Hepatocyte (in vitro differentiated cells): ENCODE results near the gene CUL7. TPM values are rescaled to one million over a fixed set of nuclear protein-coding genes. Genes with fewer than 3 reads are reported as not detected.

Source experiments
- DNase-seq: peaks from one replicate; pipeline ENCODE4 v3.0.0-alpha.2; 2016; ENCODE audit warnings: low spot score
- H2AFZ ChIP-seq: fragments of 200-600 bp; sonication (generic); 2 replicates; pipeline ENCODE4 v1.6.0; 2016; ENCODE audit warnings: antibody characterized with exemption, mild to moderate bottlenecking
- H3K27ac ChIP-seq: fragments of 200-600 bp; sonication (generic); 2 replicates; pipeline ENCODE4 v1.5.1; 2016; ENCODE audit warnings: mild to moderate bottlenecking
- H3K27me3 ChIP-seq: fragments of 200-600 bp; sonication (generic); 2 replicates; pipeline ENCODE4 v1.6.1; 2016
- H3K36me3 ChIP-seq: fragments of 200-600 bp; sonication (generic); replicated peaks from 2 replicates; pipeline ENCODE4 v1.5.1; 2016; ENCODE audit warnings: low read depth; ENCODE audit not compliant: insufficient read depth
- H3K4me1 ChIP-seq: fragments of 200-600 bp; sonication (generic); 2 replicates; pipeline ENCODE4 v1.5.1; 2016; ENCODE audit warnings: mild to moderate bottlenecking, moderate library complexity; ENCODE audit not compliant: insufficient read depth
- H3K4me2 ChIP-seq: fragments of 200-600 bp; sonication (generic); 2 replicates; pipeline ENCODE4 v1.6.0; 2016
- H3K4me3 ChIP-seq: fragments of 200-600 bp; sonication (generic); 2 replicates; pipeline ENCODE4 v1.5.1; 2016; ENCODE audit warnings: mild to moderate bottlenecking
- H3K79me2 ChIP-seq: fragments of 200-600 bp; sonication (generic); 2 replicates; pipeline ENCODE4 v1.6.0; 2017; ENCODE audit warnings: mild to moderate bottlenecking
- H3K9me2 ChIP-seq: fragments of 200-600 bp; sonication (generic); replicated peaks from 2 replicates; pipeline ENCODE4 v1.6.0; 2017; ENCODE audit warnings: mild to moderate bottlenecking; ENCODE audit not compliant: insufficient read depth
- H3K9me3 ChIP-seq: fragments of 200-600 bp; sonication (generic); 2 replicates; pipeline ENCODE4 v1.5.1; 2016; ENCODE audit warnings: low read depth, mild to moderate bottlenecking
- H4K20me1 ChIP-seq: fragments of 200-600 bp; sonication (generic); 2 replicates; pipeline ENCODE4 v1.6.0; 2016; ENCODE audit warnings: mild to moderate bottlenecking; ENCODE audit not compliant: insufficient read depth, poor library complexity, severe bottlenecking
- EZH2 ChIP-seq: fragments of 200-600 bp; sonication (generic); IDR thresholded peaks from 2 replicates; pipeline ENCODE4 v1.6.1; 2016; ENCODE audit warnings: antibody characterized with exemption, mild to moderate bottlenecking, borderline replicate concordance
- EZH2phosphoT487 ChIP-seq: fragments of 200-600 bp; sonication (generic); IDR thresholded peaks from one replicate; pipeline ENCODE4 v1.6.1; 2018; ENCODE audit warnings: antibody characterized with exemption, mild to moderate bottlenecking, low read depth, moderate library complexity; ENCODE audit not compliant: unreplicated experiment, severe bottlenecking
- WGBS: methylation state at CpG from one replicate; pipeline ENCODE4 v1.1.6; 2016; ENCODE audit warnings: low lambda C conversion rate; ENCODE audit errors: missing lambda C conversion rate; 5-methylcytosine and 5-hydroxymethylcytosine counted together
- polyA plus RNA-seq: library from polyadenylated mRNA; unstranded; fragments of >200 nt; fragmentation: Nextera tagmentation; extraction: Ambion mirVana; gene quantifications from 2 replicates; pipeline ENCODE4 v1.2.1, GENCODE V29; 2016
- total RNA-seq: library from RNA; depleted of rRNA; stranded (reverse); fragments of >200 nt; gene quantifications from 2 replicates; pipeline ENCODE4 v1.2.3, GENCODE V29; 2014
- TF ChIP-seq, protein P1 (sequence below): fragments of 200-600 bp; sonication (generic); IDR thresholded peaks from 2 replicates; pipeline ENCODE4 v1.5.1; 2016; ENCODE audit warnings: antibody characterized with exemption, mild to moderate bottlenecking; ENCODE audit not compliant: poor library complexity

CUL7 gene
- total and polyA plus RNA-seq, 2 experiments from 2014 or later: 46.4 to 58.2 TPM

DNA sequence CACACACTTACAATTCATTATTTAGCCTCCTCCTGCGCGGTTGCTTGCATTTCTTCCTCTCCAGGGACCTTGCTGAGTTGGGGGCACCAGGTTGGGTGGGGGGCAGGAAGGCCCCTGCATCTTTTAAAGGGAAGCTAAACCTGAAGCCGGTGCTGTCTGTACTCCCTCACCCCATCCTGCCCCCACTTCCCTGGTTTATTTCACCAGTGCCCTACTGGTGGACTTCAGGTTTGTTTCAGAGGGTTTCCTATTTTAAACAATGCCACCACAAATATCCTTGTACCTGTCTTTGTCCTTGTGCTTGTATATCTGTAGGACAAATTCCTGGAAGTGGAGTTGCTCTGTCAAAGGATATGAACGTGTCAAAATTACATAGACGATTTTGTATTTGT, 43.4 kb upstream of the CUL7 start:
- Histone ChIP-seq H3K4me1 (peaks cover 34% of the 10 kb centered on the region), H2AFZ (no peak overlapping the region), H3K9me2 (no peaks in the 10 kb centered on the region), H3K4me2 (peak overlapping the region; percentile 59), H3K27ac (peak overlapping the region; percentile 32), H3K27me3 (no peaks in the 10 kb centered on the region), H4K20me1 (no peaks in the 10 kb centered on the region), H3K4me3 (no peak overlapping the region), H3K79me2 (peaks cover 98% of the 10 kb centered on the region), H3K36me3 (no peaks in the 10 kb centered on the region), H3K9me3 (no peaks in the 10 kb centered on the region)
- no peak for DNase-seq
- no peak for TF ChIP-seq EZH2
- TF ChIP-seq, protein P1, sequence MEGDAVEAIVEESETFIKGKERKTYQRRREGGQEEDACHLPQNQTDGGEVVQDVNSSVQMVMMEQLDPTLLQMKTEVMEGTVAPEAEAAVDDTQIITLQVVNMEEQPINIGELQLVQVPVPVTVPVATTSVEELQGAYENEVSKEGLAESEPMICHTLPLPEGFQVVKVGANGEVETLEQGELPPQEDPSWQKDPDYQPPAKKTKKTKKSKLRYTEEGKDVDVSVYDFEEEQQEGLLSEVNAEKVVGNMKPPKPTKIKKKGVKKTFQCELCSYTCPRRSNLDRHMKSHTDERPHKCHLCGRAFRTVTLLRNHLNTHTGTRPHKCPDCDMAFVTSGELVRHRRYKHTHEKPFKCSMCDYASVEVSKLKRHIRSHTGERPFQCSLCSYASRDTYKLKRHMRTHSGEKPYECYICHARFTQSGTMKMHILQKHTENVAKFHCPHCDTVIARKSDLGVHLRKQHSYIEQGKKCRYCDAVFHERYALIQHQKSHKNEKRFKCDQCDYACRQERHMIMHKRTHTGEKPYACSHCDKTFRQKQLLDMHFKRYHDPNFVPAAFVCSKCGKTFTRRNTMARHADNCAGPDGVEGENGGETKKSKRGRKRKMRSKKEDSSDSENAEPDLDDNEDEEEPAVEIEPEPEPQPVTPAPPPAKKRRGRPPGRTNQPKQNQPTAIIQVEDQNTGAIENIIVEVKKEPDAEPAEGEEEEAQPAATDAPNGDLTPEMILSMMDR: no peak
- no peak for TF ChIP-seq EZH2phosphoT487
- WGBS: 58% methylated on average over 5 of the region's 5 CpGs

DNA sequence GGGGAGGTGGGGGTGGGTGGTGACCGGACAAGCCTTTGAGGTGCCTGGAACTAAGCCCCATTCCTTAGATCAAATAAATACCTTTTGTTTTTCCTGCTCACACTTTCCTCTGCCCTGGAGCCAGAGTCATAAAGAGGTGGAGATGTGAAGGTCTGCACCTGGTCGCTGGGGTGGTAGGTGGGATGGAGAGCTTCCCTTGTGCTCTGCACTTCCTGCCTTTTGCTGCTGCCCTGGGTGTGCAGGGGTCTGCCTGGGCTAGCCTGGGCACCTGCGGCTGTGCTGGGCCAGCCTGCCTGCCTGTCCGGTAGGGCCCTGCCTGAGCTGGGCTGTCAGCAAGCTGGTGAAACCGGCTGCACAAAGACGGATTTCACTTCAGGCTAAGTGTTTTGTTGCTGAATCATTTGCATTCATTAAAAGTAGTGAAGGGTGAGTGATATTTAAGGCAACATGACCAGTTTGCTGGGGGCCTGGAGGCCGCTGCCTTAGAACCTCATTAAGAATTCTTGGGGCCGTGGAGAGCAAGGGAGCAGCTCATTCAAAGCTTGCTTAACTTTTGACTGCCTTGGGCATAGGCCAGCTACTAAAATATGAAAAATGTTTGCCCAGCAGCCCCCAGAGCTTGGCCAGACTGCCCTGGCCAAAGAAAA, 42.9 kb upstream of the CUL7 start:
- H2AFZ ChIP-seq: no peak overlapping the region
- peak; percentile 54 for DNase-seq

DNA sequence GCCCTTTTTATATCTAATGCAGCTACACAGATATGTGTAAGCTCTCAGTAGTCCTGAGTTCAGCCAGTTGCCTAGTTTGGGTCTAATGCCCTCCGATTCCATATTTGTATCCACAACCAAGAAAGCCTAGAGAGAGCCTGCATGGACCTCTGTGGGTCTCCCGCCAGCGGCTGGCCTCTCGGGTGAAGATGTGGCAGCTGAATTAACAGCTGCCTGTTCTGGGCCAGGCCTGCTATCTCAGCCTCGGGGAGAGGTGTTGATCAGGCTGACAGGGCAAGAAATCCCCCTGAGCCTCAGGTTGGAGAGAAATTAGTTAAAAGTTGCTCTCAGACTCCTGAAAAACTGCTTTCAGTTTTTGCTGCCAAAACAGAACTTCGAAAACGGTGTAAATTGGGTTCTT, 42.3 kb upstream of the CUL7 start:
- H3K4me2 ChIP-seq: peak overlapping the region; percentile 59
- TF ChIP-seq EZH2phosphoT487: no peak
- peaks cover 40% of the 10 kb centered on the region for H3K4me1 ChIP-seq
- peak overlapping the region; percentile 45 for H3K27ac ChIP-seq
- H2AFZ ChIP-seq: no peak overlapping the region
- peaks cover 98% of the 10 kb centered on the region for H3K79me2 ChIP-seq
- DNase-seq: no peak
- no peaks in the 10 kb centered on the region for H4K20me1 ChIP-seq
- no peaks in the 10 kb centered on the region for H3K36me3 ChIP-seq
- no peaks in the 10 kb centered on the region for H3K9me3 ChIP-seq
- whole genome bisulfite sequencing: 41% methylated on average over 7 of the region's 7 CpGs
- H3K9me2 ChIP-seq: no peaks in the 10 kb centered on the region
- H3K4me3 ChIP-seq: no peak overlapping the region
- no peaks in the 10 kb centered on the region for H3K27me3 ChIP-seq

More for the DNA sequence above, 42.9 kb upstream of the CUL7 start:
- Histone ChIP-seq H3K4me3 (no peak overlapping the region), H3K79me2 (peaks cover 98% of the 10 kb centered on the region), H3K27me3 (no peaks in the 10 kb centered on the region), H3K9me2 (no peaks in the 10 kb centered on the region), H3K4me1 (peaks cover 34% of the 10 kb centered on the region), H4K20me1 (no peaks in the 10 kb centered on the region), H3K9me3 (no peaks in the 10 kb centered on the region), H3K36me3 (no peaks in the 10 kb centered on the region), H3K27ac (peak overlapping the region; percentile 45), H3K4me2 (peak overlapping the region; percentile 59)
- whole genome bisulfite sequencing: 45% methylated on average over 8 of the region's 8 CpGs
- TF ChIP-seq, protein P1: no peak
- no peak for TF ChIP-seq EZH2phosphoT487
- TF ChIP-seq EZH2: no peak

DNA sequence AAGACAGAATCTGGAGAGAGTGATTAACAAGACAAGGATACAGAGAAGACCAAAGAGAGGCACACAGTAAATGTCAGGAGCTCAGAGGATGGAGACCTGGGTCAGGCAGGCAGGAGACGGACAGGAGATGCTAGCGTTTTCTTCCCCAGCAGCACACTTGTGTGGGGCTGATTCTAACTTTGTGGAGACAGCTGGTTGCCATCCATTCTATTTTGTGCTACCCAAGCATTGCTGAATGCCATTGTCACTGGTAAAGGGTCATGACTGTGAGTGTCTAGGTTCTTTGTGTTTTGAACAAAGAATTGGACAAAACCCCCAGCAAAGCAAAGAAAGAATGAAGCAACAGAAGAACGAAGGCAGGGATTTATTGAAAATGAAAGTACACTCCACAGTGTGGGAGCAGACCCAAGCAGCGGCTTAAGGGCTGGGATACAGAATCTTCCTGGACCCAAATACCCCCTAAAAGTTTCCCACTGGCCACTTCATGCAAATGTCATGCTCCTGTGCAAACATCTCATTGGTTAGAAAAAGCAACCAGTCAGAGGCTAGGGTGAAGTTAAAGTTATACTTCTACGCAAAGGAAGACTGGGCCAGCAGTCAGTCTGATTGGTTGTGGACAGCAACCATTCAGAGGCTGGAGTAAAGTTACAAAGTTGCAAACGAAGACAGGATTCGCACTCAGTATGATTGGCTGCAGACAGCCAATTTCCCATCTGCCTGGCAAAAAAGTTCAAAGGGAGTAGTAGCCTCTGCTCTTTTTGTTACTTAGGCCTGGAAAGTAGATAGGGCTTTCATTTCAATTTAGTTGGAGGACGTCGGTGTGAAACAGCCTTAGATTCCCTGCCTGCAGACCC, 40.0 kb upstream of the CUL7 start:
- Histone ChIP-seq H3K4me2 (peak overlapping the region; percentile 69), H3K4me3 (no peak overlapping the region), H3K9me2 (no peaks in the 10 kb centered on the region), H3K36me3 (no peaks in the 10 kb centered on the region), H3K4me1 (peaks cover 63% of the 10 kb centered on the region), H3K9me3 (no peaks in the 10 kb centered on the region), H3K79me2 (peaks cover 92% of the 10 kb centered on the region), H3K27ac (no peak overlapping the region), H4K20me1 (peaks cover 8% of the 10 kb centered on the region), H2AFZ (no peak overlapping the region), H3K27me3 (no peaks in the 10 kb centered on the region)
- no peak for DNase-seq
- WGBS: 76% methylated on average over 9 of the region's 9 CpGs
- TF ChIP-seq, protein P1: no peak
- TF ChIP-seq EZH2phosphoT487 (no peak), EZH2 (no peak)
